Skin of body (tissue), 2 donors: ENCODE results near the gene C1QTNF2. TPM values are rescaled to one million over a fixed set of nuclear protein-coding genes. Genes with fewer than 3 reads are reported as not detected.

Experiments
- DNase-seq: peaks from one replicate; lab custom pipeline; 2025; lab: John Stamatoyannopoulos, UW
- total RNA-seq: library from RNA; depleted of rRNA; stranded (reverse); fragments of >200 nt; gene quantifications from one replicate; pipeline ENCODE4 v1.2.3, GENCODE V29; 2014

C1QTNF2 gene
- total RNA-seq, 1 donor from 2014 or later, result 12.3 TPM

DNA sequence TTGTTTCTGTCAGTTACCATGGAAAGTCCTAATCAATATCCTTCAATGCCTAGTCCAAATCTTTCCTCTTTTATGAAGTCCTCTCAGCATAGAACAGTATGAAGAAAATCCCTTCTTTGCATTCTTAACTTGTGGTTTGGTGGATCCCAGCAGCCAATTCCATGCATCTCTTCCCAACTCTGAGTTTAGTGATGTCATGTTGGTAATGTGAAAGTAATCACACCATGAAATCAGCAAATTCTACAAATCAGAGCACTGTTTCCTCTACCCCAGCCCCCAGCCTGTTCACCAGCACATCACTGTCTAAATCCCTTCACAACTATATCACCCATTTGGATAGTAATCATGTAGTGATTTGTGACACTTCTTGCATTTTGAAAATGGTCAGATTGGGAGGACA is 4.7 kb upstream of the C1QTNF2 start:
- peak; percentile 52 for DNase-seq

DNA sequence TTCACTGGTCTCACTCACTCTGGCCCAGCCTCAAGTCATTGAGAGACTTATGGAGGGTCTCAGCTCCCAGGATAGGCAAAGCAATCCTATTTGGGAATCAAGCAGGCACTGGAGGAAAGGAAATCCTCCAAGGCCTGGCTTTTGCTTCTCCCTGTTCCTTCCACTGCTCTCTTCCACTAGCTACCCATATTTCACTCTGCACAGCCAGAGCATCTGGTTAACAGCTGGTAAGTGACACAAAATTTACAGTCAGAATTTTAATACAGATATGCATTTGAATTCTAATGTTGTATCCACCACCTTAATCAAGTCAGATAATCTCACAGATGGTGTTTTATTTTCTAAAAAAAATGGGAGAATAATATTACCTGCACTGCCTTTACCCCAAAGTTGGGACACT is 868 bp upstream of the C1QTNF2 start:
- peak; percentile 64 for DNase-seq

DNA sequence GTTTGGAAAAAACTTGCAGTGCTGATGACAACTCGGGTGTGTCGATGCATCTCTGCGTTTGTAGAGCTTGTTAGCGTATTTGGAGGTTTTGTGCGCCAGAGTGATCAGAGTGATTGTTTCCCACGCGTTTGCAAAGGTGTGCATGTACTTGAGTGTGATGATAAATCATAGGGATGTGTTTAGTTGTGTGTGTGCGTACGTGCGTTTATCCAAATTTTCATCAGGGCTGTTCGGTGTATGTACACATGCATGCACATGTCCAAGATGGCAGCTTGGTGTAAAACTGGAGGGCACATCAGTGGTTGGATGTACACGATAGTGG is 248 bp upstream of the C1QTNF2 start:
- peak; percentile 87 for DNase-seq

- DNase-seq, result peak; percentile 67
Observed at GRCh38 chr5:160367885-160368284, 2.5 kb downstream of the C1QTNF2 start.

DNA sequence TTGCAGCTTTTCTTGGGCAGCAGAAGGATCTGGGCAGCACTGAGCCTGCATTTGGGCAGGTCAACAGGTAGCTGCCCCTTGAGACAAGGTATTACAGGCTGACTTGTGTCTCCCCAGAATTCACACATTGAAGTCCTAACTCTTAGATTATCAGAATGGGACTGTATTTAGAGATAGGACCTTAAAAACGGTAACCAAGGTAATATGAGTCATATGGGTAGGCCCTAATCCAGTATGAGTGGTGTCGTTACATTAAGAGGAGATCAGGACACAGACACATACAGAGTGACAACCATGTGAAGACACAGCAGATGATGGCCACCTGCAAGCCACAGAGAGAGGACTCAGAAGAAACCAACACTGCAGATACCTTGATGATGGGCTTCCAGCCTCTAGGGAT is 3.2 kb downstream of the C1QTNF2 start:
- DNase-seq, result no peak

- no peak for DNase-seq
Observed at GRCh38 chr5:160366230-160366629, 4.2 kb downstream of the C1QTNF2 start.

DNA sequence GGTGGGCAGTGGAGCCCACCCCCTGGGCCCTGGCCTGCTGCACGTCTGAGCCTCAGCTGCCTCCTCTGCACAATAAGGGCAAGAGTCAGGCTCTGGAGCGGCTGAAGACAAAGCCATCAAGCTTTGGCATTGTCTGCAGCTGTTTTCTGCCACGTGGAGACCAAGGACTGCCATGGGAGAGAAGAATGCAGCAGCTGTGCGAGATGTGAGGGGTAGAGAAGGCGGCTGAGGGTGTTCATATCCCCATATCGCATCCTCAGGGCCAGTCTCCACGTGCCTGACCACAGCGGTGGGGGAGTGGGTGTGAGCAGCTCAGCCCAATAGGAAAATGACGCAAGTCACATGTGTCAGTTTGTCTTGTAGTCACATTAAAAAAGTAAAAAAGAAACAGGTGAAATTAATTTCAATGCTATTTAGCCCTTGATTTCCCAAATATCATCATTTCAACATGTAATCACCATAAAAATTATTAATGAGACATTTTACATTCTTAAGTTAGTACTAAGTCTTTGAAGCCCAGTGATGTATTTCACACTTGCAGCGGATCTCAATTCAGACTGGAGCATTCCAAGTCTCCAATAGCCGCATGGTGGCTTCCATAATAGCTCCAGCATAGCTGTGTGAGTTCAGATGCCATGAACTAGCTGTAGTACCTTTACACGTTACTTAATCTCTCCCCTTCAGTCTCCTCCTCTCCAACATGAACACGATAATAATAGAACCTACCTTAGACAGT is 6.6 kb downstream of the C1QTNF2 start:
- peak; percentile 90 for DNase-seq

DNA sequence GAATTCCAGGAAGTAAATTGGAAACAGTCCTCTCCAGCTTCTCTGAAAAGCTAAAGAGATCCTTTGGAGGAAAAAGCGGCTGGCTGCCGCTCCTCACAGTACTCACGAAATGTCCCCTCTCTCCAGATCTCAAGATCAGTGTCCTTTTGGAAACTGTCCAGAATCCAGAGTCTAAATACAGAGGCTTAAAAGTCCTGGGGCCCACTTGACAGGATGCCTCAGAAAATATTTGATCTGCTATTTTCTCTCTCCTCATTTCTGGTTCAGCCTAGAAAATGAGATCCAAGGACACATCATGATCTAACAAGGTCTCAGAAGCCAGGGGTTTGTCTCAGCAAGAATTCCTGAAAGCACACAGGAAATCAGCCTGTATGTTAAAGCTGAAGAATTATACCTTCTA is 7.2 kb downstream of the C1QTNF2 start:
- peak; percentile 88 for DNase-seq

- no peak for DNase-seq
Observed at GRCh38 chr5:160361624-160362228, 8.7 kb downstream of the C1QTNF2 start.

- DNase-seq, result no peak
Observed at GRCh38 chr5:160360310-160360709, 10.1 kb downstream of the C1QTNF2 start.

DNA sequence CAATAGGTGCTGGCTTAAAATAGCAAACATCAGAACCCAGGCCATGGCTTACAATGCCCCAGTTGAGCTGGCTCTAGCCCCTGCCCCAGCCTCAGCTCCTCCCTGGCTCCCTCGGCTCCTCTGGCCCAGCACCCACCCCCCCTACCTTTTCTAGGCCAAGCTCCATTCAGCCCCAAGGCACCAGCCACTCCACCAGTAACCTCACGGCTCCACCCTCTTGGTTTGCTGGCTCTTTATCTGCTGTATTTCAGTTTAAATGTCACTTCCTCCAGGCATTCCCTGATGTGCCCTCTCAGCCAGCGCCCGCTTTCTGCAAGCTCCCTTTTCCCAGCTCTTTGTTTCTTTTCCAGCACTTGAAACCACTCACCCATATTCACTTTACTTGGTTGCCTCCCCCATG is 10.6 kb downstream of the C1QTNF2 start:
- DNase-seq, result no peak

DNA sequence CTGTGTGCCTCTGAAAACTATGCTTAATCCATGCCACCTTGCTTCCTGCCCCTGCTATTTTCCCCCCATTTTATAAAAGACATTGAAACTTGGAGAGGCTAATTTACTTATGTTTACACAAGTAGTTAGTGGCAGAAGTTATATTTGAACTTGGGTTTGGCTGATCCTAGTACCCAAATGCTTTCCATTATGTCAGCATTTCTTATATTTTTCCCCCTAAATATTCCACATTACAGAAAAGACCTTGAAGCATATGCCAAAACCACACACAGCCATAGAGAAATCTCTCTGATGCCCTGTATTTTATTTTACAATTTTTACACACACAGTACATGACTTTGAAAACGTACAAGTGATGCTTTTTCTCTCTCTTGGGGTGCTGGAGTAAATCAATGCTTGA is 11.2 kb downstream of the C1QTNF2 start:
- peak; percentile 55 for DNase-seq

DNA sequence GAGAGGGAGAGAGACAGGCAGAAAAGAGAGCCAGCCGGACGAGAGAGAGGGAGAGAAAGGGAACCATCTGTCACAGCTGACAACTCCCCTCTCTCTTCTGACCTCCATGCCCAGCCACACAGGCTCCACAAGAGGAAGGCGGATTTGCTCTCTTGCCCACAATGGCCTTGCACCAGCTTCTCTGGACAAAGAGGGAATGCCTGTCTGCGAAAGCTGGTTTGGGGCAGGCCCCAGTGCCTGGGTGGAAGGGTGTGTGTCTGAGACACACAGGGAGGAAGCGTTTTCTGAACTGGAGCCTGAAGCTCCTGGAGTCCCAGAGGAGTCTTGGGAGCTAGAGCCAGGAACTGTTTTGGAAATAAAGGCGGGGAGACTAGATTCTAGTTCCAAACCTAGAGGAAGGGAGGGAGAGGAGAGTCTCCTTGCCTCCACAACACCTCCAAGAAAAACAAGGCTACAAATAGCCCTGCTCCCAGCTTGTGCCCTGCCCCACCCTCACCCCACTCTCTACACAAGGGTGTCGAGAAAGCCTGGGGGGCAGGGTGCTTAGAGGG is 12.5 kb downstream of the C1QTNF2 start:
- DNase-seq, result peak; percentile 79

DNA sequence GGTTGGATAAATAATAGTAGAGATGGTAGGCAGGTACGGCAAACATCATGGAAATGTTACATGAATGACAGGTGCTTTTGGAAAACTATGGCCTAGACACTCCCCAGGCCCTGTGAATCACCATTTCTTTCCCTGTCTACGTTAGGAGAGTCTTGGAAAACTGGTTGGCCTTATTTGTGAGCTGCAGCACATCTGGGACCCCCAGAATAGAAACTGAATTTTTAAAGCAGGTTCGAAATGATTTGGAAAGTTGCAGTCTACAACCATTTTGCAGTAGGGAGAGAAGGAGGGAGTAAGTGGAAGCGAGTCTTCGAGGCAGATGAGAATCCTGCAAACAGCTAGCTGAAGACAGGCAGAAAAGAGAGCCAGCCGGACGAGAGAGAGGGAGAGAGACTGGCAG is 13.0 kb downstream of the C1QTNF2 start:
- DNase-seq, result no peak

- no peak for DNase-seq
Observed at GRCh38 chr5:160356550-160357347, 13.7 kb downstream of the C1QTNF2 start.

- no peak for DNase-seq
Observed at GRCh38 chr5:160354666-160355065, 15.8 kb downstream of the C1QTNF2 start.

GRCh38 chr5:160353379-160353778 is 17.0 kb downstream of the C1QTNF2 start:
- no peak for DNase-seq

- DNase-seq, result no peak
Observed at GRCh38 chr5:160352308-160352707, 18.1 kb downstream of the C1QTNF2 start.

DNA sequence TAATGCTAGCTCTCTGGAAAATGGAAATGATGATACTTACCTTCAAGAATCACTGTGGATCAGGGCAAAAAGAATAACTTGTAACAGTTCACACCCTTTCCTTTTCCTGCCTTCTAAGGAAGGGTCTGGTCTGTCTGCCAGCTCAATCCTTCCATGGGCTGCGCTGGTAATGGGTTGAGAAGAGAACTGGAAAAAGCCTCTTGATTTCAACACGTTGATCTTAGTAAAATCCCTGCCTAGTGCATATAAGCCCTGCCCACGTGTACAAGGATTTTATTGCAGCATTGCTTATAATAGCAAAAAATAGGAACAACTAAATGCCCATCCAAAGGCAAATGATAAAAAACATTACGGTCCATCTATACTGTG is 20.5 kb downstream of the C1QTNF2 start:
- no peak for DNase-seq

- no peak for DNase-seq
Observed at GRCh38 chr5:160349249-160349934, 21.0 kb downstream of the C1QTNF2 start.

DNA sequence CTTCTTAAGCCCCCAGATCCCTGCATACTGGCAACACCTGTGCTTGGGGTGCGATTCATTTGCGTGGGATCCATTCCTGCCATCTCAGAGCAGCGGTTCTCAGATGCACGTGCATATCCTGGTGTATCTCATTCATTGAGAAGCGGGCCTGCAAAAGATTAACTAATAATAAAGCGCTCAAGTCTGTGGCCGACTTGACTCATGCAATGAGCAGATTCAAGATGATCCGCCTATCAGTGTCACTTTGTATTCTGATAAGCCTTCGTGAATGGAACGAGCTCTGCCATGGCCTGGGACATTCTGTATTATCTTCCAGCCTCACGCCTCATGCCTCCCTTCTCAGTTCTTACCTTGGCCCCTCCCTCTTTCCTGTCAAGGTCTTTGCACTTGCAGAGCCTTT is 22.3 kb downstream of the C1QTNF2 start:
- no peak for DNase-seq

GRCh38 chr5:160347448-160347847 is 23.0 kb downstream of the C1QTNF2 start:
- peak; percentile 49 for DNase-seq
